A549 (cell line): ENCODE results near the gene JAML. TPM values are rescaled to one million over a fixed set of nuclear protein-coding genes. Genes with fewer than 3 reads are reported as not detected.

Experiments
- ATAC-seq, 2 experiments: fragments of 200-7000 bp in 1 of 2; fragments of >200 bp in 1 of 2; cut with Nextera tagmentation in 1 of 2; cut with Tn5 transposase in 1 of 2; 3 replicates each; pipeline versions ENCODE4 v1.8.0 to v1.9.1; 2018 to 2020; ENCODE audit warnings: mild to moderate bottlenecking in 1 of 2, moderate library complexity in 1 of 2
- CTCF ChIA-PET: fragments of 300-600 bp; sonication (Branson Sonifier 250); formaldehyde crosslinking; extraction: SDS; loops from one replicate; lab custom pipeline; 2021; ENCODE audit warnings: antibody characterized with exemption, inconsistent platforms; lab: Yijun Ruan, JAX
- POLR2A ChIA-PET: fragments of 350-600 bp; formaldehyde crosslinking; extraction: SDS; loops from one replicate; lab custom pipeline; 2021; ENCODE audit warnings: antibody characterized with exemption, inconsistent platforms; lab: Yijun Ruan, JAX
- DNase-seq, 2 experiments: peaks; one replicate each; pipeline versions ENCODE4 v3.0.0 to v3.0.0-alpha.2; 2011 to 2016; ENCODE audit warnings: low read depth in 1 of 2, low spot score in 1 of 2
- FAIRE-seq: peaks from 2 replicates; lab custom pipeline; 2011; peaks lifted over from hg19 to GRCh38; lab: Jason Lieb, UNC
- H3K27ac ChIP-seq, 2 experiments: fragments of >200 bp; sonication (Bioruptor Twin); formaldehyde crosslinking; 3 replicates each; pipeline ENCODE4 v1.5.1; 2016 to 2017
- H3K4me1 ChIP-seq: fragments of >200 bp; sonication (Bioruptor Twin); formaldehyde crosslinking; 3 replicates; pipeline ENCODE4 v1.6.1; 2016
- H3K4me2 ChIP-seq: fragments of >200 bp; sonication (Bioruptor Twin); formaldehyde crosslinking; 3 replicates; pipeline ENCODE4 v1.6.1; 2016
- H3K4me3 ChIP-seq: fragments of >200 bp; sonication (Bioruptor Twin); formaldehyde crosslinking; 3 replicates; pipeline ENCODE4 v1.5.1; 2016
- H3K9me3 ChIP-seq: fragments of >200 bp; sonication (Bioruptor Twin); formaldehyde crosslinking; 3 replicates; pipeline ENCODE4 v1.6.1; 2016
- CBX2 ChIP-seq: fragments of 200-600 bp; sonication (generic); IDR thresholded peaks from 2 replicates; pipeline ENCODE4 v1.6.1; 2016; ENCODE audit warnings: low read depth, mild to moderate bottlenecking, borderline replicate concordance
- CEBPB ChIP-seq, 2 experiments: fragments of >200 bp in 1 of 2; sonication (Bioruptor Twin) in 1 of 2; formaldehyde crosslinking in 1 of 2; IDR thresholded peaks; 2 replicates each; pipeline ENCODE4 v1.6.1; 2012 to 2016
- CHD4 ChIP-seq: fragments of 200-600 bp; sonication (generic); IDR thresholded peaks from 2 replicates; pipeline ENCODE4 v1.6.1; 2016; ENCODE audit warnings: antibody characterized with exemption, mild to moderate bottlenecking, borderline replicate concordance
- EP300 ChIP-seq, 2 experiments: fragments of >200 bp; sonication (Bioruptor Twin); formaldehyde crosslinking; IDR thresholded peaks; 2 replicates in 1 of 2; 3 replicates in 1 of 2; pipeline ENCODE4 v1.6.1; 2016 to 2017
- ESRRA ChIP-seq: fragments of 150-350 bp; IDR thresholded peaks from 2 replicates; pipeline ENCODE4 v1.6.1; 2014; ENCODE audit warnings: mild to moderate bottlenecking, low read length, borderline replicate concordance
- FOSL2 ChIP-seq, 2 experiments: fragments of 450-650 bp in 1 of 2; fragments of >200 bp in 1 of 2; sonication (Bioruptor Twin) in 1 of 2; formaldehyde crosslinking; IDR thresholded peaks; 2 replicates each; pipeline versions ENCODE4 v1.5.0 to v1.6.1; 2016 to 2020; ENCODE audit warnings: mild to moderate bottlenecking in 1 of 2, moderate library complexity in 1 of 2
- HDAC2 ChIP-seq: fragments of 200-600 bp; sonication (generic); IDR thresholded peaks from 2 replicates; pipeline ENCODE4 v1.6.1; 2016
- HMGXB4 ChIP-seq: fragments of 250-450 bp; sonication (Bioruptor Pico); IDR thresholded peaks from 2 replicates; pipeline ENCODE4 v1.5.0; 2021; ENCODE audit warnings: mild to moderate bottlenecking, moderate library complexity, borderline replicate concordance
- KDM1A ChIP-seq: fragments of 200-600 bp; sonication (generic); IDR thresholded peaks from 2 replicates; pipeline ENCODE4 v1.6.1; 2016; ENCODE audit warnings: low read depth, mild to moderate bottlenecking
- KDM5A ChIP-seq: fragments of 200-600 bp; sonication (generic); IDR thresholded peaks from 2 replicates; pipeline ENCODE4 v1.6.1; 2016; ENCODE audit warnings: antibody characterized with exemption, mild to moderate bottlenecking
- MAX ChIP-seq: IDR thresholded peaks from 2 replicates; pipeline ENCODE4 v1.6.1; 2012
- MAZ ChIP-seq: fragments of 150-350 bp; IDR thresholded peaks from 2 replicates; pipeline ENCODE4 v1.6.1; 2014; ENCODE audit warnings: antibody characterized with exemption, low read depth, low read length, borderline replicate concordance
- MYC ChIP-seq: IDR thresholded peaks from 2 replicates; pipeline ENCODE4 v1.6.1; 2012; ENCODE audit warnings: mild to moderate bottlenecking, inconsistent platforms, low read length, improper control_type of control experiment, borderline replicate concordance
- NR3C1 ChIP-seq: fragments of >200 bp; sonication (Bioruptor Twin); formaldehyde crosslinking; IDR thresholded peaks from 3 replicates; pipeline ENCODE4 v1.6.1; 2017
- REST ChIP-seq: fragments of 200-600 bp; sonication (generic); IDR thresholded peaks from 2 replicates; pipeline ENCODE4 v1.6.1; 2016; ENCODE audit warnings: antibody characterized with exemption, mild to moderate bottlenecking, moderate library complexity
- SMC3 ChIP-seq: fragments of >200 bp; sonication (Bioruptor Twin); formaldehyde crosslinking; IDR thresholded peaks from 3 replicates; pipeline ENCODE4 v1.6.1; 2018; ENCODE audit warnings: inconsistent platforms
- ZNF302 ChIP-seq: fragments of 250-450 bp; sonication (Bioruptor Pico); IDR thresholded peaks from 2 replicates; pipeline ENCODE4 v1.9.0; 2021; ENCODE audit warnings: inconsistent platforms, mild to moderate bottlenecking, moderate library complexity
- WGBS: methylation state at CpG from one replicate; pipeline ENCODE4 v1.1.6; 2017; ENCODE audit errors: missing lambda C conversion rate; 5-methylcytosine and 5-hydroxymethylcytosine counted together
- polyA plus RNA-seq, 4 experiments: library from polyadenylated mRNA; depleted of rRNA in 3 of 4; stranded (reverse); fragments of >200 nt; fragmentation: RNase III in 1 of 4; extraction: RNeasy Plus Mini Kit Qiagen cat#74134 plus additional on column Dnase treatment in 1 of 4; gene quantifications; 2 replicates in 3 of 4; 3 replicates in 1 of 4; pipeline ENCODE4 v1.2.3, GENCODE V29; 2011 to 2017
- TF ChIP-seq, protein P1 (sequence below): IDR thresholded peaks from 2 replicates; pipeline ENCODE4 v1.6.1; 2012

The JAML gene
- polyA plus RNA-seq, 2 of the 4 experiments (the other 2 are of a cell fraction) = not detected

GRCh38 chr11:118272001-118272400 is 47.2 kb upstream of the JAML start:
- H3K4me3 ChIP-seq = no peak overlapping the region
- FAIRE-seq (no peak), DNase-seq (no peak), ATAC-seq (no peak)
- CTCF ChIA-PET = no interaction called here
- H3K9me3 ChIP-seq = no peaks in the 10 kb centered on the region
- H3K27ac ChIP-seq = no peak overlapping the region
- 0% methylated on average over 2 of the region's 2 CpGs for WGBS
- POLR2A ChIA-PET = no interaction called here
- H3K4me2 ChIP-seq = no peak overlapping the region
- TF ChIP-seq KDM1A (no peak), HMGXB4 (CRISPR knock-in tag) (no peak), FOSL2 (IDR thresholded peaks at IDR 0.05) (no peak), FOSL2 (CRISPR knock-in tag; IDR thresholded peaks at IDR 0.05) (no peak), REST (no peak), CHD4 (no peak), MAX (no peak), EP300 (IDR thresholded peaks at IDR 0.05) (no peak)
- no peaks in the 10 kb centered on the region for H3K4me1 ChIP-seq

DNA sequence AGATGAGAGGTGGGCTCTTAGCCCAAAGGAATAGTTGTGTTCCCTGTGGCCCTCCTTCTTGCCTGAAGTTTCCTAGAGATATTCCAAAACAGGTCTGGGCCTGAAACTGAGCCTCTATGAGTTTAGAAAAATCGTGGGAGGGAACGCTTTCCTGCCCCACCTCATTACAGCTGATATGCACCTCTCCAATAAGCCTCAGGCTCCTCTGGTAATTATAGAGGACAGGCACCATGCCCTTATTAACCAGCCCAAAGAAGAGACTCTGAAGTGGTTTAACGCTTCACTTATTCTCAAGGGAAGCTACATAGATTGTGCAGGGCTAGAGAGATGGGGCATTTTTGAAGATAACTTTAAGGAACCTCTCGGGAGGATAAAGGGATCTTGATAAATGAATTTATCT is 42.7 kb upstream of the JAML start:
- H3K4me2 ChIP-seq = no peak overlapping the region
- no peak overlapping the region for H3K4me3 ChIP-seq
- CTCF ChIA-PET = interaction anchor here (0.6 kb wide), 1 partner anchor 28 kb away, joined by 4 read pairs; no protein-coding TSS in a partner anchor
- ATAC-seq (no peak), FAIRE-seq (no peak)
- WGBS = 14% methylated on average over 4 of the region's 4 CpGs
- H3K27ac ChIP-seq = no peak overlapping the region
- no peak for TF ChIP-seq HDAC2
- TF ChIP-seq SMC3 = no peak
- no peak for TF ChIP-seq NR3C1
- TF ChIP-seq, protein P1, sequence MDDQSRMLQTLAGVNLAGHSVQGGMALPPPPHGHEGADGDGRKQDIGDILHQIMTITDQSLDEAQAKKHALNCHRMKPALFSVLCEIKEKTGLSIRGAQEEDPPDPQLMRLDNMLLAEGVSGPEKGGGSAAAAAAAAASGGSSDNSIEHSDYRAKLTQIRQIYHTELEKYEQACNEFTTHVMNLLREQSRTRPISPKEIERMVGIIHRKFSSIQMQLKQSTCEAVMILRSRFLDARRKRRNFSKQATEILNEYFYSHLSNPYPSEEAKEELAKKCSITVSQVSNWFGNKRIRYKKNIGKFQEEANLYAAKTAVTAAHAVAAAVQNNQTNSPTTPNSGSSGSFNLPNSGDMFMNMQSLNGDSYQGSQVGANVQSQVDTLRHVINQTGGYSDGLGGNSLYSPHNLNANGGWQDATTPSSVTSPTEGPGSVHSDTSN = no peak
- TF ChIP-seq MAX = no peak
- no peak for TF ChIP-seq CBX2
- no peak for TF ChIP-seq ZNF302 (CRISPR knock-in tag)
- no peak for TF ChIP-seq ESRRA
- TF ChIP-seq CEBPB (IDR thresholded peaks at IDR 0.05) = no peak
- no peak for TF ChIP-seq KDM5A
- TF ChIP-seq MYC = no peak
- no peak for TF ChIP-seq MAZ
- TF ChIP-seq, all 56 proteins: peak for 0
- no peaks in the 10 kb centered on the region for H3K4me1 ChIP-seq
- POLR2A ChIA-PET = no interaction called here
- DNase-seq = no peak
- no peaks in the 10 kb centered on the region for H3K9me3 ChIP-seq
